Fibroblast of lung (primary cell): Measurements from ENCODE around the gene SWT1.

ENCODE experiments used
- EZH2 ChIP-seq: IDR thresholded peaks from 2 replicates; pipeline ENCODE4 v1.5.1; 2012; ENCODE audit warnings: low read length, control low read depth, mild to moderate bottlenecking; ENCODE audit errors: missing control alignments
- TF ChIP-seq, protein P1 (sequence below), 2 donors: IDR thresholded peaks in 1 of 2; conservative IDR thresholded peaks in 1 of 2; 1 replicate in 1 of 2; 2 replicates in 1 of 2; pipeline ENCODE4 v1.5.1; 2011 to 2012; ENCODE audit warnings: low read length in 2 of 2, control low read depth in 1 of 2, inconsistent platforms in 1 of 2, low read depth in 1 of 2, mild to moderate bottlenecking in 1 of 2

- TF ChIP-seq, protein P1, sequence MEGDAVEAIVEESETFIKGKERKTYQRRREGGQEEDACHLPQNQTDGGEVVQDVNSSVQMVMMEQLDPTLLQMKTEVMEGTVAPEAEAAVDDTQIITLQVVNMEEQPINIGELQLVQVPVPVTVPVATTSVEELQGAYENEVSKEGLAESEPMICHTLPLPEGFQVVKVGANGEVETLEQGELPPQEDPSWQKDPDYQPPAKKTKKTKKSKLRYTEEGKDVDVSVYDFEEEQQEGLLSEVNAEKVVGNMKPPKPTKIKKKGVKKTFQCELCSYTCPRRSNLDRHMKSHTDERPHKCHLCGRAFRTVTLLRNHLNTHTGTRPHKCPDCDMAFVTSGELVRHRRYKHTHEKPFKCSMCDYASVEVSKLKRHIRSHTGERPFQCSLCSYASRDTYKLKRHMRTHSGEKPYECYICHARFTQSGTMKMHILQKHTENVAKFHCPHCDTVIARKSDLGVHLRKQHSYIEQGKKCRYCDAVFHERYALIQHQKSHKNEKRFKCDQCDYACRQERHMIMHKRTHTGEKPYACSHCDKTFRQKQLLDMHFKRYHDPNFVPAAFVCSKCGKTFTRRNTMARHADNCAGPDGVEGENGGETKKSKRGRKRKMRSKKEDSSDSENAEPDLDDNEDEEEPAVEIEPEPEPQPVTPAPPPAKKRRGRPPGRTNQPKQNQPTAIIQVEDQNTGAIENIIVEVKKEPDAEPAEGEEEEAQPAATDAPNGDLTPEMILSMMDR (conservative IDR thresholded peaks at IDR 0.05 in 1 of 2, IDR thresholded peaks at IDR 0.05 in 1 of 2; ENCODE audit: low read depth in 1 of 2, low read length in 2 of 2): no peak
- no peak for TF ChIP-seq EZH2
These were observed 87.2 kb downstream of the SWT1 start for GRCh38 chr1:185244015-185244747.
